Measurements from ENCODE around the gene TMEM132A. TPM values are rescaled to one million over a fixed set of nuclear protein-coding genes. Genes with fewer than 3 reads are reported as not detected.
A peak's percentile ranks its signal among the peaks of the same experiment; 100 is the strongest.

Gene TMEM132A
- total RNA-seq, 1 donor from 2014 or later = 164 TPM

- Mint-ChIP-seq H3K27ac (ENCODE audit: unreplicated experiment) (no peak overlapping the region), H3K9me3 (ENCODE audit: unreplicated experiment) (no peaks in the 10 kb centered on the region), H3K4me3 (ENCODE audit: unreplicated experiment) (no peak overlapping the region), H3K4me1 (ENCODE audit: unreplicated experiment) (peaks cover 14% of the 10 kb centered on the region), H3K36me3 (ENCODE audit: low read depth, unreplicated experiment) (peaks cover 9% of the 10 kb centered on the region), H3K27me3 (ENCODE audit: unreplicated experiment) (peaks cover 14% of the 10 kb centered on the region)
- DNase-seq (ENCODE audit: low spot score) = no peak
- TF ChIP-seq CTCF (IDR thresholded peaks at IDR 0.05; ENCODE audit: unreplicated experiment) = no peak
These were observed 13.6 kb downstream of the TMEM132A start for GRCh38 chr11:60937811-60938210.

GRCh38 chr11:60938500-60938899 lies 14.2 kb downstream of the TMEM132A start:
- DNase-seq (ENCODE audit: low spot score) = no peak
- Mint-ChIP-seq H3K4me3 (ENCODE audit: unreplicated experiment) (no peak overlapping the region), H3K9me3 (ENCODE audit: unreplicated experiment) (no peaks in the 10 kb centered on the region)

DNA sequence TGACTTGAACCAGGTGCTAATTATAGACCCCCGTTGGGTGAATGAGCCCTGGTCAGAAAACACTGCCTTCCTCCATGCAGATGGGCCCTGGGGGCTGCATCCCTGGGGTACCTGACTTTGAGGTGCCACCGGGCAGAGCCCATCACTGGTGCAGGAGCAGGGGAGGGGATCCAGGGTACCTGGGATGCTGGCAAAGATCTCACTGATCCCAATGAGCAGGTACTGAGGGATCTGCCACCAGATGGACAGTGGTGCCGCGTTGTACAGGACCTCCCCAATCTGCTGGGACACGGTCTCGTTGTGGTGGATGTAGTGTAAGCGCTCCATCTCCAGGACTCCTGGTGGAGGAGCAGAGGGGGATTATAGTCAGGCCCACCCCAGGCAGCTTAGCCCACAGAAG lies 15.0 kb downstream of the TMEM132A start:
- Mint-ChIP-seq H3K36me3 (ENCODE audit: low read depth, unreplicated experiment) (peaks cover 5% of the 10 kb centered on the region), H3K27ac (ENCODE audit: unreplicated experiment) (no peak overlapping the region), H3K9me3 (ENCODE audit: unreplicated experiment) (no peaks in the 10 kb centered on the region), H3K4me1 (ENCODE audit: unreplicated experiment) (peaks cover 14% of the 10 kb centered on the region), H3K4me3 (ENCODE audit: unreplicated experiment) (no peak overlapping the region), H3K27me3 (ENCODE audit: unreplicated experiment) (peaks cover 15% of the 10 kb centered on the region)
- DNase-seq (ENCODE audit: low spot score) = no peak
- no peak for TF ChIP-seq CTCF (IDR thresholded peaks at IDR 0.05; ENCODE audit: unreplicated experiment)

More at GRCh38 chr11:60938500-60938899, 14.2 kb downstream of the TMEM132A start:
- Mint-ChIP-seq H3K4me1 (ENCODE audit: unreplicated experiment) (peaks cover 14% of the 10 kb centered on the region), H3K27ac (ENCODE audit: unreplicated experiment) (no peak overlapping the region), H3K36me3 (ENCODE audit: low read depth, unreplicated experiment) (peaks cover 9% of the 10 kb centered on the region), H3K27me3 (ENCODE audit: unreplicated experiment) (peaks cover 15% of the 10 kb centered on the region)
- no peak for TF ChIP-seq CTCF (IDR thresholded peaks at IDR 0.05; ENCODE audit: unreplicated experiment)

- H3K27ac Mint-ChIP-seq (ENCODE audit: unreplicated experiment) = no peak overlapping the region
- peaks cover 14% of the 10 kb centered on the region for H3K4me1 Mint-ChIP-seq (ENCODE audit: unreplicated experiment)
- H3K27me3 Mint-ChIP-seq (ENCODE audit: unreplicated experiment) = peaks cover 15% of the 10 kb centered on the region
- DNase-seq (ENCODE audit: low spot score) = no peak
- no peak overlapping the region for H3K4me3 Mint-ChIP-seq (ENCODE audit: unreplicated experiment)
- no peak for TF ChIP-seq CTCF (IDR thresholded peaks at IDR 0.05; ENCODE audit: unreplicated experiment)
- no peaks in the 10 kb centered on the region for H3K9me3 Mint-ChIP-seq (ENCODE audit: unreplicated experiment)
- H3K36me3 Mint-ChIP-seq (ENCODE audit: low read depth, unreplicated experiment) = peaks cover 5% of the 10 kb centered on the region
These were observed 15.6 kb downstream of the TMEM132A start for GRCh38 chr11:60939855-60940254.

DNA sequence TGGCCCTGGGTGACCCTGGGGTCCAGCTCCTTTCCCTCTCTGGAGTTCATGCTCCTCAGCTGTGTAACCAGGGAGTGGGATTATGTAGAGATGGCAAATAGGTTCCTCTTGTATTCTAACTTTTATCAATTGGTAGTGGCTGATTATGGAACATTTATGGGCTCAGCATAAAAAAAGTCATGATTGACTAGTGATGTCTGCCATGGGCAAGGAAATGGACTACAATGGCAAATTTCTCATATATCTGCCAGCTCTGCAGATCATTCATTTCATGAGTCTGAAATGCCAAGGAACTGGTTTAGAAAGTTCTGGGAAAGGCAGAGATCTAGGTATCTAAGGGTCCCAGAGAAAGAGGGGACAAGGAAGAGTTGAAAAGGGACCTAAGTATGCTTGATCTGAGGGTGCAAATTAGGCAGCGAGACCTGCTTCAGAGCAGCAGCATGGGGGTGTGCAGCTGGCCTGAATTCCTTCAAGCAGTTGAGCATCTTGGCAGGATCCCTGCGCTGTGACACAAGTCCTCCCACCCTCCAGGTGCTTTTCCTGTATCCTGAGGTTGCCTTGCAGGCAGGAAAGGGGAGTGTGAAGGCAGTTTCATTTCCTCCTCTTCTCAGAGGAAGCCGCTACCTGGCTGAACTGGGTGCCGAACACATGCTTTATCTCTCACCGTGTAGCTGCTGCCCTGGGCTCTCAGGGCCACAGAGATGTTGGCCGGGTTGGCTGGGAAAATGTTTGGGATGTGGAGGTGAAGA lies 17.3 kb downstream of the TMEM132A start:
- Mint-ChIP-seq H3K27ac (ENCODE audit: unreplicated experiment) (peak overlapping the region; percentile 30), H3K4me1 (ENCODE audit: unreplicated experiment) (peaks cover 14% of the 10 kb centered on the region), H3K4me3 (ENCODE audit: unreplicated experiment) (peak overlapping the region; percentile 59), H3K9me3 (ENCODE audit: unreplicated experiment) (no peaks in the 10 kb centered on the region), H3K27me3 (ENCODE audit: unreplicated experiment) (peaks cover 13% of the 10 kb centered on the region), H3K36me3 (ENCODE audit: low read depth, unreplicated experiment) (no peaks in the 10 kb centered on the region)
- TF ChIP-seq CTCF (IDR thresholded peaks at IDR 0.05; ENCODE audit: unreplicated experiment) = no peak
- DNase-seq (ENCODE audit: low spot score) = no peak

All from endothelial cell (in vitro differentiated cells).